GM18526 (cell line): Measurements from ENCODE around the gene CPA4.

ENCODE experiments used
- POLR2A ChIP-seq: IDR thresholded peaks from 3 replicates; pipeline ENCODE4 v1.6.1; 2011; ENCODE audit not compliant: insufficient read length; ENCODE audit errors: extremely low read depth

CPA4 gene

GRCh38 chr7:130309986-130310385 is 17.0 kb downstream of the CPA4 start:
- TF ChIP-seq POLR2A = no peak

GRCh38 chr7:130314305-130314704 is 21.3 kb downstream of the CPA4 start:
- TF ChIP-seq POLR2A = no peak

GRCh38 chr7:130319541-130319940 is 26.6 kb downstream of the CPA4 start:
- TF ChIP-seq POLR2A = no peak

GRCh38 chr7:130322615-130323014 is 29.7 kb downstream of the CPA4 start:
- TF ChIP-seq POLR2A = no peak

- no peak for TF ChIP-seq POLR2A
Measured at GRCh38 chr7:130324306-130324943, 31.5 kb downstream of the CPA4 start.

GRCh38 chr7:130329681-130330080 is 36.7 kb downstream of the CPA4 start:
- no peak for TF ChIP-seq POLR2A

- TF ChIP-seq POLR2A = no peak
Measured at GRCh38 chr7:130332259-130333053, 39.5 kb downstream of the CPA4 start.

GRCh38 chr7:130333832-130334231 is 40.9 kb downstream of the CPA4 start:
- TF ChIP-seq POLR2A = no peak

- no peak for TF ChIP-seq POLR2A
Measured at GRCh38 chr7:130334274-130334673, 41.3 kb downstream of the CPA4 start.

- TF ChIP-seq POLR2A = no peak
Measured at GRCh38 chr7:130337410-130337971, 44.5 kb downstream of the CPA4 start.

GRCh38 chr7:130338233-130338632 is 45.3 kb downstream of the CPA4 start:
- TF ChIP-seq POLR2A = no peak

- no peak for TF ChIP-seq POLR2A
Measured at GRCh38 chr7:130341882-130342281, 48.9 kb downstream of the CPA4 start.

- TF ChIP-seq POLR2A = no peak
Measured at GRCh38 chr7:130342701-130343380, 49.9 kb downstream of the CPA4 start.

GRCh38 chr7:130344271-130344866 is 51.4 kb downstream of the CPA4 start, which contains the start of gene CPA5:
Gene CPA5 (plus strand): TSS chr7:130344816. CDS start chr7:130346486, 1,670 bp downstream.
- TF ChIP-seq POLR2A = no peak

GRCh38 chr7:130345136-130345535 is 52.2 kb downstream of the CPA4 start:
- no peak for TF ChIP-seq POLR2A

- TF ChIP-seq POLR2A = no peak
Measured at GRCh38 chr7:130345725-130346124, 52.8 kb downstream of the CPA4 start.
